Colonic mucosa (tissue), 4 donors: ENCODE measurements around the gene HOXA9. TPM values are rescaled to one million over a fixed set of nuclear protein-coding genes. Genes with fewer than 3 reads are reported as not detected.

Experiments
- DNase-seq: peaks from one replicate; pipeline ENCODE4 v3.0.0-alpha.2; 2020
- H3K27ac ChIP-seq: fragments of 200-600 bp; one replicate; pipeline ENCODE4 v1.8.0; 2021
- H3K27me3 ChIP-seq: fragments of 200-600 bp; one replicate; pipeline ENCODE4 v1.8.0; 2021
- H3K36me3 ChIP-seq: fragments of 200-600 bp; one replicate; pipeline ENCODE4 v1.8.0; 2021
- H3K4me1 ChIP-seq: fragments of 200-600 bp; one replicate; pipeline ENCODE4 v1.8.0; 2021; ENCODE audit warnings: mild to moderate bottlenecking
- H3K4me3 ChIP-seq: fragments of 200-600 bp; one replicate; pipeline ENCODE4 v1.8.0; 2021
- H3K9ac ChIP-seq, 2 donors: one replicate each; pipeline ENCODE4 v1.7.0; 2013; ENCODE audit warnings: control low read depth in 2 of 2, low read depth in 2 of 2, low read length in 2 of 2
- H3K9me3 ChIP-seq: fragments of 200-600 bp; one replicate; pipeline ENCODE4 v1.8.0; 2021
- intact Hi-C: fragments of 100-400 bp; cut with DNase I; formaldehyde crosslinking; loops from one replicate; pipeline ENCODE4 v1.14.1; 2022
- total RNA-seq, 2 donors: library from RNA; stranded (reverse); fragmentation: NEBNext Ultra II Directional in 1 of 2; extraction: Animal tissue kit (Norgen Biotek cat#: 25700) in 1 of 2; gene quantifications; one replicate each; pipeline ENCODE4 v1.2.1, GENCODE V29; 2021
- TF ChIP-seq, protein P1 (sequence below): fragments of 200-600 bp; IDR thresholded peaks from one replicate; pipeline ENCODE4 v1.8.0; 2022; ENCODE audit warnings: antibody characterized with exemption, mild to moderate bottlenecking
- donor health status: healthy.
- donor health status: DM: no; HTN: no; CAD: no.
- donor health status: DM: no; HTN: no; CAD: no.

HOXA9 gene
- total RNA-seq, 2 donors from 2014 or later = 19.5 to 22.1 TPM

DNA sequence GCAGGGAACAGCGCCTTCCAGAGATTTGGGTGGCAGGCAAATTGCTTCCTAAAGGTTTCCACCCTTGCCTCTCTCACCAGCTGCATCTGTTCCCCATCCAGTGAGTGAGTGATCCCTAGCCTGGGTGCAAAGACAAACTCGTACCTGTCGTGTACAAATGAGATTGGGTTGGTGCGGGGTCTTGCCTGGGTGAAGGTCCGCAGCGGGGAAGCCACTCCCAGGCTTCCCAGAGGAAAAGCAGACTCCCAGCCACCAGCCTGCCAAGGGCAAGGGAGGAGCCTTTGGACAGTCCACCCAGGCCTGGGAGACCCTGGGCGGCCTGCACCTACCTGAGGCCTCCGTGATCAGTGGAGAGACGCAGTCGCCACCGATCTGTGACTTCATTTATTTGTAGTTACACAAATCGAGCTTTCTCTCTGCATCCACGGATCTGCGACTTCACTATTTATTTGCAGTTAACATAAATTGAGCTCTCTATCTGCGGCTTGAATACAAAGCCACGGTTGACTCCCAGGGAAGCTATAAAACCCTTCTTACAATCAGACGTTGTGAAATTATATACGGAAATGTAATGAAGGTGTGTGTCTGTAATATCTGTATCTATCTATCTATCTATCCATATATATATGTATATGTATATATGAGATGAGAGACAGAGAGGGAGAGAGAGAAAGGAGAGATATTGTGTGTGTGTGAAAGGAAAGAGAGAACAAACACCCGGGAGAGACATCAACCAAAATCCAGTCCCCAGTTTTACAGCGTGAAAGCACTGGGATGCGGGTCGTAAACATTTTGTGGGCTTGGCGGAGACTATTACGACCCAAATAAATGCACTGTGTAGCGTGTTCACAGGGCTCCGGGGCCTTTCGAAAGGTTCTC lies 5.8 kb downstream of the HOXA9 start:
- TF ChIP-seq, protein P1, sequence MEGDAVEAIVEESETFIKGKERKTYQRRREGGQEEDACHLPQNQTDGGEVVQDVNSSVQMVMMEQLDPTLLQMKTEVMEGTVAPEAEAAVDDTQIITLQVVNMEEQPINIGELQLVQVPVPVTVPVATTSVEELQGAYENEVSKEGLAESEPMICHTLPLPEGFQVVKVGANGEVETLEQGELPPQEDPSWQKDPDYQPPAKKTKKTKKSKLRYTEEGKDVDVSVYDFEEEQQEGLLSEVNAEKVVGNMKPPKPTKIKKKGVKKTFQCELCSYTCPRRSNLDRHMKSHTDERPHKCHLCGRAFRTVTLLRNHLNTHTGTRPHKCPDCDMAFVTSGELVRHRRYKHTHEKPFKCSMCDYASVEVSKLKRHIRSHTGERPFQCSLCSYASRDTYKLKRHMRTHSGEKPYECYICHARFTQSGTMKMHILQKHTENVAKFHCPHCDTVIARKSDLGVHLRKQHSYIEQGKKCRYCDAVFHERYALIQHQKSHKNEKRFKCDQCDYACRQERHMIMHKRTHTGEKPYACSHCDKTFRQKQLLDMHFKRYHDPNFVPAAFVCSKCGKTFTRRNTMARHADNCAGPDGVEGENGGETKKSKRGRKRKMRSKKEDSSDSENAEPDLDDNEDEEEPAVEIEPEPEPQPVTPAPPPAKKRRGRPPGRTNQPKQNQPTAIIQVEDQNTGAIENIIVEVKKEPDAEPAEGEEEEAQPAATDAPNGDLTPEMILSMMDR = no peak
- H3K27ac ChIP-seq = peak overlapping the region; percentile 94
- H3K36me3 ChIP-seq = no peaks in the 10 kb centered on the region
- H3K4me1 ChIP-seq = peaks cover 15% of the 10 kb centered on the region
- H3K9ac ChIP-seq = peak overlapping the region; percentile 77 to 100
- peaks cover 4% of the 10 kb centered on the region for H3K27me3 ChIP-seq
- peak overlapping the region; percentile 64 for H3K4me3 ChIP-seq
- no peak for DNase-seq
- intact Hi-C loops = loop anchor here (5.0 kb wide), 1 partner anchor 787 kb away; no protein-coding TSS in a partner anchor
- no peaks in the 10 kb centered on the region for H3K9me3 ChIP-seq

DNA sequence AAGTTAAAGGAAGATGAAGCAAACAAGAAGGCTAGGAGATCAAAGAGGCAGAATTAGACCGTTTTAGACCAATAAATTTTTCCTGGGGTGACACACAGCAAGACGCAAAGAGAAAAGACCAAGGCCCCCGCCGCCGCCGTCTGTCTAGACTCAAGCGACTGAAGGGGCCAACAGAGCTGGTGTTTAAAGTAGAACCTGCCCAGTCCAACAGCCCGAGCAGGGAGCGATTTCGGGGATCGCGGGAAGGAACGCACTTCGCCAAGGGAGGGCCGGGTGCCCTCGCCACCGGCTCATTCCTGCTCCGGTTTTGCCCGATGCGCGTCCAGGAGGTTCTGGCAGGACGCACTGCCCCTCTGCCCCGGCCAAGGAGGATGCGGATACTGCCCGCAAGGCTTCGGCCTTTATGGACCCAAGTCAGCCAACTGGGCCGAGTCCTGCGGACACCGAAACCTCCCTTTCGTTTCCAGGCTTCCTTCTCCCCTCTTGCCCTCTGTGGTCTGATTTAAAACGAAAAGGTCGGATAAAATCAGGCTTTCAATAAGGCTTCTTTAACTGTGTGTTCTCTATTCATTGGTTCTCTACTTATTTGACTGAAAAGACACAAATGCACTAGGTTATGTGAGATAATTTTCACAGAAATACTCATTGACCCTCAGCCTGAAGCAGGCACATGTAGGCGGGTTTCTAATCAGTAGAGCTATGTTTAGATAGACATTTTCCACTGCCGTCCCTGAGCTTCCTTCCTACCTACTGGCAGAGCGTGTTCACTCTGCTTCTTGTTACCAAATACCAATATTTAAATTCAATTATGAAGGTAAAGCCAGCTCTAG lies 6.7 kb downstream of the HOXA9 start:
- intact Hi-C loops = no loop called here
- Histone ChIP-seq H3K4me3 (peak overlapping the region; percentile 49), H3K27me3 (peaks cover 4% of the 10 kb centered on the region), H3K9ac (peak overlapping the region; percentile 70 to 100), H3K9me3 (no peaks in the 10 kb centered on the region), H3K27ac (peak overlapping the region; percentile 94), H3K36me3 (no peaks in the 10 kb centered on the region), H3K4me1 (peaks cover 16% of the 10 kb centered on the region)
- TF ChIP-seq, protein P1 = no peak
- DNase-seq = no peak

DNA sequence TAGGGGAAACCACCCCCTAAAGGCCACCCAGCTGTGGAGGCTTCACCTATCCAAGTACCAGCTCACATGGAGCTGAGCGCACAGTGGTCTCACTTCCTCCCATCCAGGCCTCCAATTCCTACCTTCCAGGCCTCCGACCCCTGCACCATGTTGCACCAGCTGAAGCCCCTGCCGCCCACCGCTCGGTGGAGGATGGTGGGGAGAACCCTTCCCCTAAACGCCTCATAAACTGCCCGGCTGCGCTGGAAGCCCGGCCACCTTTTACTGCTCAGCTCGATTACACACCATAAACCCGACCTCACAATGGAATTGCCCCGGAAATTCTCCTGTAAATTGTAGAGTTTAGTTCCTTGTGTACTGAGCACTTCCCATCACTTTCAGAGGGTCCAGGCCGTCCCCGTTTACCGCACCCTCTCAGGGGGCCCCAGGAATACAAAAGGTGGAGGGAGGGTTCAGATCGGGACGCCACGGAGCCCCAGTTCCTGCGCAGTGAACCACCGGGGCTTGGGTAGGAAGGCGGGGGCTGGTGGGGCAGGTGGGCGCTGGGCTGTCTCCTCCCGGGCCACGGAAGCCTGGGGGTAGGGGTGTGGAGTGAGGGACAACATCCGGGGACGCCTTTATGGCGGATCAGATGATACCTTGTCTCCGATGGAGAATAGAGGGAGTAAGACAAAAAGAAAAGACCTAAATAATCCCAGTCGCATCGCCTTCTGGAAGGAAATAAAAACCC lies 7.5 kb downstream of the HOXA9 start:
- Histone ChIP-seq H3K9ac (peak overlapping the region; percentile 80 to 100), H3K4me3 (peak overlapping the region; percentile 49), H3K9me3 (no peaks in the 10 kb centered on the region), H3K27ac (peak overlapping the region; percentile 94), H3K4me1 (peaks cover 16% of the 10 kb centered on the region), H3K27me3 (peaks cover 4% of the 10 kb centered on the region), H3K36me3 (no peaks in the 10 kb centered on the region)
- TF ChIP-seq, protein P1 = no peak
- intact Hi-C loops = no loop called here
- no peak for DNase-seq

DNA sequence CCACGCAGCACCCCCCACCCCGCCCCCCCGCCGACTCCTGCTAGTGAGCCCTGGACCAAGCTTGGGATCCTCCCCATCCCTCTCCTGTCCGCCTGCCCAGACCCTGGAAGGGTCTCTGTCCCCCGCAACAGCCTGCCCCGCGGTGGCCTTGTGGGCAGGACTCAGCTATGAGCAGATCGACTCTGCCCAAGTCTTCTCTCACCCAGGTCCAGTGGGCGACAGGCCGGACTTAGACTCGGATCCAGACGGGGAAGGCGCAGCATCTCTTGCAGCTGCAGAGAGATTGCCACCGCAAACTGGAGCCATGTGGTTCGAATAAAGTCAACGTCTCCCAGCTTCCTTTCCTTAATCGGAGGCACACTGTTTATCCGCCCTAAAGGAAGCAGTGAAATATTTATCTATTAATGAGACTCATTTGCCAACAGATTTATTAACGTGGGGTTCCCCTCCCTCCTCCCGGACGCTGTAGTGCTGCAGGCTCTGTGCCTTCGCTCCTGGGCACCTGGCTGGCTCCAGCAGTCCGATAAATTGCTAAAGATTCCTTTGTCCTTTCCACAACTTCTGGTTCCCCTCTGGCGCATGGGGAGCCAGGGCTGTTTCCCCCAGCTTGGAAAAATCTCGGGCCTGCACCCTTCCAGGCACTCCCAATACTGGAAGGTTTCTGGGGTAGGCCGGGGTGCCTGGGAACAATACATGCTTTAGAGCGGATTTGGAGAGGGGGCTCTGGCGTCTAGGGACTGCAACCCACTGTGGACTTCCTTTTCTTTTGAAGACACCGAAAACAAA lies 8.2 kb downstream of the HOXA9 start:
- intact Hi-C loops = no loop called here
- H3K4me1 ChIP-seq = peaks cover 16% of the 10 kb centered on the region
- H3K36me3 ChIP-seq = no peaks in the 10 kb centered on the region
- TF ChIP-seq, protein P1 = no peak
- H3K4me3 ChIP-seq = peak overlapping the region; percentile 49
- H3K27ac ChIP-seq = peak overlapping the region; percentile 94
- peaks cover 4% of the 10 kb centered on the region for H3K27me3 ChIP-seq
- DNase-seq = no peak
- peak overlapping the region; percentile 80 to 100 for H3K9ac ChIP-seq
- no peaks in the 10 kb centered on the region for H3K9me3 ChIP-seq
